K562 (cell line): Measurements from ENCODE around the gene SNRNP40.

Source experiments
- CTCF ChIP-seq, 3 experiments: IDR thresholded peaks in 2 of 3; conservative IDR thresholded peaks in 1 of 3; 2 replicates each; pipeline ENCODE4 v1.5.1; 2011 to 2012; ENCODE audit warnings: low read length in 3 of 3, mild to moderate bottlenecking in 3 of 3, control low read depth in 2 of 3, improper control_type of control experiment in 1 of 3, inconsistent platforms in 1 of 3, low read depth in 1 of 3, mixed read lengths in 1 of 3, moderate library complexity in 1 of 3; ENCODE audit not compliant: insufficient read depth in 2 of 3
- USF2 ChIP-seq: sonication (generic); formaldehyde crosslinking; IDR thresholded peaks from 2 replicates; pipeline ENCODE4 v1.5.0; 2020; ENCODE audit warnings: missing genetic modification reagents
- ZNF217 ChIP-seq: sonication (generic); formaldehyde crosslinking; IDR thresholded peaks from 2 replicates; pipeline ENCODE4 v1.8.0; 2022; ENCODE audit warnings: mild to moderate bottlenecking, missing genetic modification reagents

- TF ChIP-seq USF2 (CRISPR knock-in tag) (no peak), CTCF (IDR thresholded peaks at IDR 0.05 in 2 of 3, conservative IDR thresholded peaks at IDR 0.05 in 1 of 3; ENCODE audit: insufficient read depth in 2 of 3, low read depth in 1 of 3, low read length in 3 of 3) (no peak), ZNF217 (CRISPR knock-in tag) (no peak)
Measured at GRCh38 chr1:31259746-31260145, 36.8 kb downstream of the SNRNP40 start.
